Cardiac fibroblast (primary cell): ENCODE results near the gene JAM2.

ENCODE experiments used
- DNase-seq, 2 donors: peaks; one replicate each; pipeline versions ENCODE4 v3.0.0 to v3.0.0-alpha.2; 2010; ENCODE audit warnings: low read depth in 2 of 2
- H3K4me3 ChIP-seq, 2 donors: replicated peaks in 1 of 2; 1 replicate in 1 of 2; 2 replicates in 1 of 2; pipeline ENCODE4 v1.5.1; 2011; ENCODE audit warnings: low read depth in 2 of 2, low read length in 2 of 2, mild to moderate bottlenecking in 2 of 2, moderate library complexity in 1 of 2
- CTCF ChIP-seq: IDR thresholded peaks from one replicate; pipeline ENCODE4 v1.5.1; 2011; ENCODE audit warnings: low read depth, mild to moderate bottlenecking, low read length, inconsistent platforms

Gene JAM2

GRCh38 chr21:25646474-25646873, 7.4 kb downstream of the JAM2 start:
- H3K4me3 ChIP-seq, result no peak overlapping the region
- no peak for TF ChIP-seq CTCF
- no peak for DNase-seq

GRCh38 chr21:25647647-25648046, 8.6 kb downstream of the JAM2 start:
- DNase-seq, result no peak
- no peak for TF ChIP-seq CTCF
- no peak overlapping the region for H3K4me3 ChIP-seq

GRCh38 chr21:25649146-25649545, 10.1 kb downstream of the JAM2 start:
- DNase-seq, result no peak
- TF ChIP-seq CTCF, result no peak

GRCh38 chr21:25656412-25656811, 17.4 kb downstream of the JAM2 start:
- TF ChIP-seq CTCF, result no peak
- H3K4me3 ChIP-seq, result no peak overlapping the region
- no peak for DNase-seq

More at GRCh38 chr21:25649146-25649545, 10.1 kb downstream of the JAM2 start:
- no peak overlapping the region for H3K4me3 ChIP-seq

GRCh38 chr21:25657140-25657539, 18.1 kb downstream of the JAM2 start:
- TF ChIP-seq CTCF, result no peak
- DNase-seq, result no peak

GRCh38 chr21:25658427-25659035, 19.5 kb downstream of the JAM2 start:
- no peak overlapping the region for H3K4me3 ChIP-seq
- no peak for TF ChIP-seq CTCF
- no peak for DNase-seq

More at GRCh38 chr21:25657140-25657539, 18.1 kb downstream of the JAM2 start:
- no peak overlapping the region for H3K4me3 ChIP-seq

GRCh38 chr21:25660233-25660632, 21.2 kb downstream of the JAM2 start:
- TF ChIP-seq CTCF, result no peak
- no peak for DNase-seq
- H3K4me3 ChIP-seq, result no peak overlapping the region
